Type B pancreatic cell (in vitro differentiated cells): Measurements from ENCODE around the gene RAB43. TPM values are rescaled to one million over a fixed set of nuclear protein-coding genes. Genes with fewer than 3 reads are reported as not detected.
"Not testable (repeated sequence)": the region's sequence is repeated elsewhere in the genome, so short reads cannot be mapped to it uniquely, and the experiment has no call there.

Experiments used
- DNase-seq: peaks from one replicate; pipeline ENCODE4 v3.0.0; 2021; ENCODE audit warnings: mixed read lengths; ENCODE audit not compliant: unreplicated experiment; ENCODE audit errors: extremely low spot score
- H3K27ac Mint-ChIP-seq: 2 replicates; pipeline ENCODE4 v1.8.0; 2021; ENCODE audit warnings: mild to moderate bottlenecking, mixed read lengths
- H3K27me3 Mint-ChIP-seq: 2 replicates; pipeline ENCODE4 v1.8.0; 2021; ENCODE audit warnings: mixed read lengths
- H3K36me3 Mint-ChIP-seq: 2 replicates; pipeline ENCODE4 v1.8.0; 2021; ENCODE audit warnings: mixed read lengths
- H3K4me1 Mint-ChIP-seq: one replicate; pipeline ENCODE4 v1.8.0; 2021; ENCODE audit warnings: mixed read lengths; ENCODE audit not compliant: unreplicated experiment
- H3K4me3 Mint-ChIP-seq: 2 replicates; pipeline ENCODE4 v1.8.0; 2021; ENCODE audit warnings: mild to moderate bottlenecking, mixed read lengths
- H3K9me3 Mint-ChIP-seq: 2 replicates; pipeline ENCODE4 v1.8.0; 2021; ENCODE audit warnings: mixed read lengths
- CTCF ChIP-seq: fragments of 200-600 bp; sonication (generic); conservative IDR thresholded peaks from 2 replicates; pipeline ENCODE4 v1.5.0; 2021; ENCODE audit warnings: antibody characterized with exemption, mild to moderate bottlenecking
- total RNA-seq: library from RNA; stranded (reverse); gene quantifications from 2 replicates; pipeline ENCODE4 v1.2.1, GENCODE V29; 2021; ENCODE audit warnings: low replicate concordance

Gene RAB43
- total RNA-seq, 1 donor from 2014 or later, result 16.2 TPM

GRCh38 chr3:129118745-129119144 is 2.9 kb downstream of the RAB43 start:
- Mint-ChIP-seq H3K9me3 (no peaks in the 10 kb centered on the region), H3K36me3 (peaks cover 16% of the 10 kb centered on the region), H3K4me3 (peak overlapping the region; percentile 87), H3K4me1 (peaks cover 45% of the 10 kb centered on the region), H3K27ac (peak overlapping the region; percentile 96), H3K27me3 (no peaks in the 10 kb centered on the region)
- no peak for DNase-seq
- no peak for TF ChIP-seq CTCF

- Mint-ChIP-seq H3K4me3 (no peak overlapping the region), H3K27me3 (no peaks in the 10 kb centered on the region), H3K27ac (no peak overlapping the region), H3K36me3 (peaks cover 16% of the 10 kb centered on the region), H3K9me3 (no peaks in the 10 kb centered on the region), H3K4me1 (peaks cover 45% of the 10 kb centered on the region)
- TF ChIP-seq CTCF, result no peak
- no peak for DNase-seq
Observed at GRCh38 chr3:129117134-129117533, 4.5 kb downstream of the RAB43 start.

DNA sequence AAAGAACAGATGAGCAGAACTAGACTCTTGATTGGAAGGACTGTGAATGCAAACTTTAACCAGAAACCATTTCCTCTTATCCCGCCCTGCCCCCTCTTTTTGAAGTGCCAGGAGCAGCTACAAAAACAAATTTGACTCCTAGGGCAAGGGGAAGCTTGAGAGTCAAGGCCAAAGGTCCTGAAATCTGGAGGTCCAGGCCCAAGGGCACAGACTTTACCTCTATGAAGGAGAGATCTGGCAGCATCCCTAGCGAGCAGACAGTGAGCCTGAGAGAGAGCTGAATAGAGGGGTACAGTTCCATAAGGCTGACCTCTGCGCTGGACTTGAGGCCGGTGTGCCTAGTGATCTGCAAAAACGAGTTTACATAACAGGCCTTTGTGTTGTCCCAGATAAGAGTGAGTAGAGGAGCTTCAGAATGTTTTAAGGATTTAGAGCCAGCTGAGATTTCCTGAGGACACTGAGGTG is 5.1 kb downstream of the RAB43 start:
- H3K27ac Mint-ChIP-seq, result peak overlapping the region; percentile 70
- H3K36me3 Mint-ChIP-seq, result peaks cover 16% of the 10 kb centered on the region
- H3K4me1 Mint-ChIP-seq, result peaks cover 45% of the 10 kb centered on the region
- H3K4me3 Mint-ChIP-seq, result peak overlapping the region; percentile 70
- no peak for DNase-seq
- no peaks in the 10 kb centered on the region for H3K27me3 Mint-ChIP-seq
- TF ChIP-seq CTCF, result no peak
- H3K9me3 Mint-ChIP-seq, result no peaks in the 10 kb centered on the region

- DNase-seq, result no peak
- Mint-ChIP-seq H3K27ac (no peak overlapping the region), H3K9me3 (no peaks in the 10 kb centered on the region), H3K27me3 (no peaks in the 10 kb centered on the region), H3K36me3 (peaks cover 23% of the 10 kb centered on the region), H3K4me1 (peaks cover 33% of the 10 kb centered on the region), H3K4me3 (no peak overlapping the region)
- no peak for TF ChIP-seq CTCF
Observed at GRCh38 chr3:129114455-129114854, 7.1 kb downstream of the RAB43 start.

DNA sequence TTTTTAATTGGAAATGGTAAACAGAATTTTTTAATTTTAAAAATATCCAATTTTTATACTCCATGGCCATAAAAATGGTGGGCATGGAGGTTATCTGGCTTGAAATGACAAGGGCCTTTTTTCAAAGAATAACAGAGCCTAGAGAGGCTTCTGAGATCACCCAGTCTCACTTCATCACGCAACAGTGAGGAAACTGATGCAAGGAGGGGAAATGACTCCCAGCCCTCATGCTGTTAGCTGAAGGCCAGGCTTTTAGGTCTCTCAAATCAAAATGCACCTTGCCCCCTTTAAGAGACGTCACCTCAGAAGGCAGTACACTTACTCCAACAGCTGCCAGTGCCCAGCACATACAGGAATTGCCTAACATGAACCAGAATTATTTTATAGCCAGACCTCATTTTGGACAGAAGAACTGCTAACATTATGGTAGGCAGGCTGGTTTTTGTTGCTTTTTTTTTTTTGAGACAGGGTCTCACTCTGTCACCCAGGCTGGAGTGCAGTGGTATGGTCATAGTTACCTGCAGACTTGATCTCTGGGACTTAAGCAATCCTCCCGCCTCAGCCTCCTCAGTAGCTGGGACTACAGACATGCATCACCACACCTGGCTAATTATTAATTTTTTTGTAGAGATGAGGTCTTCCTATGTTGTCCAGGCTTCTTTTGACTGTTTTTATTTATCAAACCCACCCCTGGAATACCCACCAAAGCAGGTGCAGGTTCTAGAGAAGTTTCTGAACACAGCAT is 9.1 kb downstream of the RAB43 start:
- no peak for TF ChIP-seq CTCF
- no peak for DNase-seq
- Mint-ChIP-seq H3K36me3 (peaks cover 19% of the 10 kb centered on the region), H3K27me3 (no peaks in the 10 kb centered on the region), H3K9me3 (no peaks in the 10 kb centered on the region), H3K27ac (no peak overlapping the region), H3K4me1 (peaks cover 18% of the 10 kb centered on the region), H3K4me3 (no peak overlapping the region)

- not testable (repeated sequence) for H3K27ac Mint-ChIP-seq, DNase-seq, H3K4me1 Mint-ChIP-seq, H3K4me3 Mint-ChIP-seq, H3K27me3 Mint-ChIP-seq, H3K9me3 Mint-ChIP-seq
- H3K36me3 Mint-ChIP-seq, result peaks cover 14% of the 10 kb centered on the region
Observed at GRCh38 chr3:129111076-129111780, 10.4 kb downstream of the RAB43 start.
